Ovary (tissue), 9 donors: ENCODE data around the gene SLC7A14. TPM values are rescaled to one million over a fixed set of nuclear protein-coding genes. Genes with fewer than 3 reads are reported as not detected.
A peak's percentile ranks its signal among the peaks of the same experiment; 100 is the strongest.

Source experiments
- DNase-seq, 5 donors: peaks; one replicate each; pipeline ENCODE4 v3.0.0-alpha.2; 2019 to 2020
- H3K27ac ChIP-seq, 2 donors: fragments of 200-600 bp; one replicate each; pipeline versions ENCODE4 v1.5.1 to v1.8.0; 2019 to 2022
- H3K27me3 ChIP-seq: fragments of 200-600 bp; one replicate; pipeline ENCODE4 v1.8.0; 2022
- H3K36me3 ChIP-seq: fragments of 200-600 bp; sonication (generic); one replicate; pipeline ENCODE4 v1.5.1; 2019
- H3K4me1 ChIP-seq: one replicate; pipeline ENCODE4 v1.8.1; 2013; ENCODE audit warnings: mild to moderate bottlenecking, moderate library complexity; ENCODE audit not compliant: insufficient read depth
- H3K4me3 ChIP-seq: fragments of 200-600 bp; sonication (generic); one replicate; pipeline ENCODE4 v1.5.1; 2017
- H3K9me3 ChIP-seq, 2 donors: fragments of 200-600 bp in 1 of 2; sonication (generic) in 1 of 2; one replicate each; pipeline versions ENCODE4 v1.5.1 to v1.8.1; 2013 to 2019; ENCODE audit warnings: mild to moderate bottlenecking in 1 of 2, moderate library complexity in 1 of 2
- CTCF ChIP-seq, 3 donors: fragments of 450-650 bp in 2 of 3; fragments of 200-600 bp in 1 of 3; IDR thresholded peaks; one replicate each; pipeline versions ENCODE4 v1.5.1 to v1.8.0; 2016 to 2022; ENCODE audit warnings: antibody characterized with exemption in 3 of 3, mild to moderate bottlenecking in 1 of 3
- EP300 ChIP-seq: sonication (generic); formaldehyde crosslinking; IDR thresholded peaks from one replicate; pipeline ENCODE4 v1.6.1; 2017; ENCODE audit warnings: antibody characterized with exemption
- POLR2A ChIP-seq: fragments of 450-650 bp; IDR thresholded peaks from one replicate; pipeline ENCODE4 v1.6.1; 2017; ENCODE audit warnings: antibody characterized with exemption, mild to moderate bottlenecking, moderate library complexity
- WGBS, 3 donors: extraction: QIAGEN DNeasy Blood & Tissue Kit in 1 of 3; methylation state at CpG; one replicate each; pipeline versions ENCODE4 v1.1.5 to v1.1.7; 2013 to 2017; 5-methylcytosine and 5-hydroxymethylcytosine counted together
- intact Hi-C, 4 donors: fragments of 100-400 bp; cut with DNase I; formaldehyde crosslinking; loops; one replicate each; pipeline versions ENCODE4 v1.11.0 to v1.15.1; 2022 to 2023
- polyA plus RNA-seq, 2 donors: library from polyadenylated mRNA; stranded (reverse); fragments of 200-250 nt in 1 of 2; fragments of 350-450 nt in 1 of 2; fragmentation: Illumina TruSeq in 1 of 2; extraction: RNeasy Lipid Tissue Mini Kit (QIAGEN cat#74804) in 1 of 2; gene quantifications; one replicate each; pipeline ENCODE4 v1.2.3, GENCODE V29; 2013 to 2014
- total RNA-seq, 7 donors: library from RNA; depleted of rRNA in 2 of 7; stranded (reverse); fragments of >200 nt in 2 of 7; fragmentation: NEBNext Ultra II Directional in 3 of 7; extraction: Animal tissue kit (Norgen Biotek cat#: 25700) in 3 of 7; gene quantifications; one replicate each; pipeline versions ENCODE4 v1.1.0 to v1.2.4, GENCODE V29; 2016 to 2023
- donor health status: DM: no; HTN: no; CAD: no; lungs with moderate emphysema.
- donor health status: DM: no; HTN: no; CAD: no.
- donor health status: Bipolar disorder and iron deficiency.
- donor health status: DM: yes; HTN: yes; CAD: no.
- donor health status: DM: no; HTN: no; CAD: no.
- donor health status: DM: yes; HTN: yes; CAD: no.

SLC7A14 gene
- total and polyA plus RNA-seq, 9 donors = under 0.01 to 0.20 (median 0.03) TPM; not detected in 2

DNA sequence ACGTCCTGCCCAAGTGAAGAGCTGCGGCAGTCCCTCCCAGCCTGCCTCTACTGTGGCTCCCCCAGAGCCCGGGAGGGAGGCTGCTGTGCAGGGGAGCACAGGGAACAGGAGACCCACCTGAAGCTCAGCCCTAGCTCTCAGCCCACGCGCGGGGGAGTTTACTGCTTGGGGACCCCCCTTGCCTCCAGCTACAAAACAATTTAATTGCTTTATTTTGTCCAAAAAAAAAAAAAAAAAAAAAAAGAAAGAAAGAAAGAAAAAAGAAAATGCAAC is 89.1 kb downstream of the SLC7A14 start:
- H3K27ac ChIP-seq = peak overlapping the region in 1 of 2 donors; percentile 67
- DNase-seq = peak in 4 of 5 donors; percentile 29 to 75 (median 48)
- no peaks in the 10 kb centered on the region for H3K27me3 ChIP-seq
- H3K36me3 ChIP-seq = no peaks in the 10 kb centered on the region
- intact Hi-C loops = loop anchor here in 2 of 4 donors (5.0 to 10.0 kb wide), 3 partner anchors 75 to 308 kb away; partner anchors contain the start of gene CLDN11 (in 1 of the 2)
- peaks cover 46% of the 10 kb centered on the region for H3K4me1 ChIP-seq
- TF ChIP-seq CTCF (IDR thresholded peaks at IDR 0.05) (no peak), POLR2A (no peak), EP300 (no peak)
- 1 to 11% (median 4%) methylated on average over 6 of the region's 6 CpGs for WGBS, 3 donors
- no peaks in the 10 kb centered on the region for H3K9me3 ChIP-seq
- H3K4me3 ChIP-seq = no peak overlapping the region

DNA sequence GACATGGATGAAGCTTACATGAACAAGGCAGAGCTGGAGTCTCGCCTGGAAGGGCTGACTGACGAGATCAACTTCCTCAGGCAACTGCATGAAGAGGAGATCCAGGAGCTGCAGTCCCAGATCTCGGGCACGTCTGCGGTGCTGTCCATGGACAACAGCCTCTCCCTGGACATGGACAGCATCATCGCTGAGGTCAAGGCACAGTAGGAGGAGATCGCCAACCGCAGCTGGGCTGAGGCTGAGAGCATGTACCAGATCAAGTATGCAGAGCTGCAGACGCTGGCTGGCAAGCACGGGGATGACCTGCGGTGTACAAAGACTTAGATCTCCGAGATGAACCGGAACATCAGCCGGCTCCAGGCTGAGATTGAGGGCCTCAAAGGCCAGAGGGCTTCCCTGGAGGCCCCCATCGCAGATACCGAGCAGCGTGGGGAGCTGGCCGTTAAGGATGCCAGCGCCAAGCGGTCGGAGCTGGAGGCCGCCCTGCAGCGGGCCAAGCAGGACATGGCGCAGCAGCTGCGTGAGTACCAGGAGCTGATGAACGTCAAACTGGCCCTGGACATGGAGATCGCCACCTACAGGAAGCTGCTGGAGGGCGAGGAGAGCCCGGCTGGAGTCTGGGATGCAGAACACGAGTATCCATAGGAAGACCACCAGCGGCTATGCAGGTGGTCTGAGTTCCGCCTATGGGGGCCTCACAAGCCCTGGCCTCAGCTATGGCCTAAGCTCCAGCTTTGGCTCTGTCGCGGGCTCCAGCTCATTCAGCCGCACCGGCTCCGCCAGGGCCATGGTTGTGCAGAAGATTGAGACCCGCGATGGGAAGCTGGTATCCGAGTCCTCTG is 89.6 kb downstream of the SLC7A14 start:
- H3K36me3 ChIP-seq = no peaks in the 10 kb centered on the region
- no peaks in the 10 kb centered on the region for H3K27me3 ChIP-seq
- no peaks in the 10 kb centered on the region for H3K9me3 ChIP-seq
- DNase-seq = peak in 4 of 5 donors; percentile 30 to 58 (median 34)
- H3K4me1 ChIP-seq = peaks cover 46% of the 10 kb centered on the region
- TF ChIP-seq POLR2A (no peak), CTCF (IDR thresholded peaks at IDR 0.05) (no peak), EP300 (no peak)
- intact Hi-C loops = loop anchor here in 2 of 4 donors (5.0 to 10.0 kb wide), 3 partner anchors 74 to 309 kb away; partner anchors contain the start of gene CLDN11 (in 1 of the 2)
- no peak overlapping the region for H3K4me3 ChIP-seq
- H3K27ac ChIP-seq = peak overlapping the region in 1 of 2 donors; percentile 67
- 78 to 87% (median 83%) methylated on average over 40 of the region's 40 CpGs for WGBS, 3 donors

DNA sequence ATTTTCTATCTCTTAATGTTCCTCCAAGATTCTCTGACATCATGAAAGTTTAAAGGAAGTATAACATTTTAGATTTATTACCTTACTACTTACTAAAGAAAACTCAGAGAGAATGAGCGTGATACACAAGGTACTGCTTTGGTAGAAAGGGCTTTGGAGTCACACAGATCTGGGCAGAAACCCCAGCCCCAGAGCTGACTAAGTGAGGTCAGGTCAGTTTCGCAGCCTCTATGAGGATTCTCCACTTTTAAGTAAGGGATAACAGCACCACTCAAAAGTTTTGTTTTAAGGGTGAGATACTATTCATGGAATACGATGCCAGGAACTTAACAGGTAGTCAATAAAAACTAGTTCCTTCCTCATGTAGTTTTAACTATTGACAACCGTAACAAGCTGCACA is 91.1 kb downstream of the SLC7A14 start:
- peaks cover 42% of the 10 kb centered on the region for H3K4me1 ChIP-seq
- peak overlapping the region in 1 of 2 donors; percentile 73 for H3K27ac ChIP-seq
- H3K4me3 ChIP-seq = no peak overlapping the region
- intact Hi-C loops = loop anchor here in 3 of 4 donors (5.0 to 10.0 kb wide), 3 partner anchors 72 to 310 kb away; partner anchors contain the start of gene CLDN11 (in 1 of the 3)
- no peak for TF ChIP-seq POLR2A
- no peak for TF ChIP-seq EP300
- TF ChIP-seq CTCF (IDR thresholded peaks at IDR 0.05) = no peak
- H3K9me3 ChIP-seq = no peaks in the 10 kb centered on the region
- DNase-seq = peak in 2 of 5 donors; percentile 57 to 61
- no peaks in the 10 kb centered on the region for H3K27me3 ChIP-seq
- 40 to 48% (median 41%) methylated on average over 4 of the region's 4 CpGs for WGBS, 3 donors
- no peaks in the 10 kb centered on the region for H3K36me3 ChIP-seq

GRCh38 chr3:170493712-170494182 is 92.1 kb downstream of the SLC7A14 start:
- Histone ChIP-seq H3K36me3 (no peaks in the 10 kb centered on the region), H3K27ac (peak overlapping the region in 1 of 2 donors; percentile 73), H3K4me3 (no peak overlapping the region), H3K27me3 (no peaks in the 10 kb centered on the region), H3K9me3 (no peaks in the 10 kb centered on the region), H3K4me1 (peaks cover 42% of the 10 kb centered on the region)
- intact Hi-C loops = loop anchor here in 2 of 4 donors (5.0 to 10.0 kb wide), 2 partner anchors 71 to 311 kb away; no protein-coding TSS in a partner anchor
- peak in 1 of 5 donors; percentile 60 for DNase-seq
- WGBS, 3 donors = 16 to 32% (median 19%) methylated on average over 2 of the region's 2 CpGs
- TF ChIP-seq EP300 (no peak), POLR2A (no peak), CTCF (IDR thresholded peaks at IDR 0.05) (no peak)
